H9 (cell line): ENCODE data around the gene CACNA2D3. TPM values are rescaled to one million over a fixed set of nuclear protein-coding genes. Genes with fewer than 3 reads are reported as not detected.

ENCODE experiments used
- DNase-seq: peaks from one replicate; pipeline ENCODE4 v3.0.0-alpha.2; 2017
- H2AFZ ChIP-seq: one replicate; pipeline ENCODE4 v1.6.1; 2013; ENCODE audit warnings: mild to moderate bottlenecking, low read length, control low read depth, moderate library complexity
- H2AK5ac ChIP-seq: 2 replicates; pipeline ENCODE4 v1.6.1; 2013; ENCODE audit warnings: low read length, control low read depth, mixed read lengths; ENCODE audit not compliant: insufficient read length
- H2BK120ac ChIP-seq: one replicate; pipeline ENCODE4 v1.6.1; 2013; ENCODE audit warnings: low read depth, mild to moderate bottlenecking, low read length, control low read depth, inconsistent platforms; ENCODE audit not compliant: poor library complexity, severe bottlenecking
- H2BK12ac ChIP-seq: 2 replicates; pipeline ENCODE4 v1.6.1; 2013; ENCODE audit warnings: low read length, control low read depth, mixed read lengths, low read depth; ENCODE audit not compliant: insufficient read length
- H2BK15ac ChIP-seq: 2 replicates; pipeline ENCODE4 v1.6.1; 2013; ENCODE audit warnings: low read depth, low read length, control low read depth
- H2BK20ac ChIP-seq: one replicate; pipeline ENCODE4 v1.6.1; 2013; ENCODE audit warnings: low read depth, mild to moderate bottlenecking, low read length, control low read depth, inconsistent platforms; ENCODE audit not compliant: poor library complexity, severe bottlenecking
- H2BK5ac ChIP-seq: 2 replicates; pipeline ENCODE4 v1.6.1; 2013; ENCODE audit warnings: low read length, control low read depth, mixed read lengths; ENCODE audit not compliant: insufficient read length
- H3K14ac ChIP-seq: 2 replicates; pipeline ENCODE4 v1.6.1; 2013; ENCODE audit warnings: low read length, control low read depth; ENCODE audit not compliant: insufficient read depth
- H3K18ac ChIP-seq: 2 replicates; pipeline ENCODE4 v1.6.1; 2013; ENCODE audit warnings: low read depth, mild to moderate bottlenecking, mixed read lengths, low read length, control low read depth; ENCODE audit not compliant: insufficient read length
- H3K23ac ChIP-seq: 2 replicates; pipeline ENCODE4 v1.6.1; 2013; ENCODE audit warnings: low read length, control low read depth, mixed read lengths, low read depth; ENCODE audit not compliant: insufficient read length
- H3K23me2 ChIP-seq: 2 replicates; pipeline ENCODE4 v1.6.1; 2013; ENCODE audit warnings: low read depth, mild to moderate bottlenecking, mixed read lengths, low read length, control low read depth; ENCODE audit not compliant: insufficient read length, poor library complexity, severe bottlenecking
- H3K27ac ChIP-seq: 2 replicates; pipeline ENCODE4 v1.5.1; 2013; ENCODE audit warnings: low read length, control low read depth, mixed read lengths, low read depth; ENCODE audit not compliant: insufficient read length
- H3K27me3 ChIP-seq: 2 replicates; pipeline ENCODE4 v1.6.1; 2013; ENCODE audit warnings: low read length, control low read depth, inconsistent platforms; ENCODE audit not compliant: insufficient read depth
- H3K4ac ChIP-seq: 2 replicates; pipeline ENCODE4 v1.6.1; 2013; ENCODE audit warnings: low read depth, mild to moderate bottlenecking, control low read depth, inconsistent platforms, low read length, moderate library complexity
- H3K4me1 ChIP-seq: 2 replicates; pipeline ENCODE4 v1.6.1; 2013; ENCODE audit warnings: low read length, control low read depth, inconsistent platforms; ENCODE audit not compliant: insufficient read depth
- H3K4me2 ChIP-seq: 2 replicates; pipeline ENCODE4 v1.6.1; 2013; ENCODE audit warnings: low read length, control low read depth, mixed read lengths; ENCODE audit not compliant: insufficient read length, insufficient read depth
- H3K56ac ChIP-seq: 2 replicates; pipeline ENCODE4 v1.6.1; 2013; ENCODE audit warnings: low read depth, mild to moderate bottlenecking, mixed read lengths, low read length, control low read depth; ENCODE audit not compliant: insufficient read length
- H3K79me1 ChIP-seq: 2 replicates; pipeline ENCODE4 v1.6.1; 2013; ENCODE audit warnings: low read depth, mild to moderate bottlenecking, moderate library complexity, low read length, control low read depth, inconsistent platforms; ENCODE audit not compliant: insufficient read depth, poor library complexity, severe bottlenecking
- H3K79me2 ChIP-seq: 2 replicates; pipeline ENCODE4 v1.6.1; 2013; ENCODE audit warnings: low read length, control low read depth, inconsistent platforms; ENCODE audit not compliant: insufficient read depth
- H3K9ac ChIP-seq: 2 replicates; pipeline ENCODE4 v1.6.1; 2013; ENCODE audit warnings: low read length, control low read depth, mixed read lengths; ENCODE audit not compliant: insufficient read length; ENCODE audit errors: extremely low read depth
- H3K9me3 ChIP-seq: one replicate; pipeline ENCODE4 v1.6.1; 2013; ENCODE audit warnings: low read depth, low read length, inconsistent platforms; ENCODE audit not compliant: control insufficient read depth
- H3T11ph ChIP-seq: one replicate; pipeline ENCODE4 v1.6.1; 2013; ENCODE audit warnings: mild to moderate bottlenecking, low read length, control low read depth, inconsistent platforms
- H4K20me1 ChIP-seq: one replicate; pipeline ENCODE4 v1.6.1; 2013; ENCODE audit not compliant: control insufficient read depth, insufficient read length, insufficient read depth
- H4K5ac ChIP-seq: 2 replicates; pipeline ENCODE4 v1.6.1; 2013; ENCODE audit warnings: low read depth, mild to moderate bottlenecking, mixed read lengths, low read length, control low read depth; ENCODE audit not compliant: insufficient read length
- H4K8ac ChIP-seq: replicated peaks from 2 replicates; pipeline ENCODE4 v1.6.1; 2013; ENCODE audit warnings: low read length, control low read depth, mixed read lengths, low read depth; ENCODE audit not compliant: insufficient read length
- H4K91ac ChIP-seq: 2 replicates; pipeline ENCODE4 v1.6.1; 2013; ENCODE audit warnings: low read depth, mild to moderate bottlenecking, moderate library complexity, mixed read lengths, low read length, control low read depth; ENCODE audit not compliant: insufficient read length
- H3K27ac Mint-ChIP-seq, 3 experiments: 2 replicates in 2 of 3; 3 replicates in 1 of 3; pipeline ENCODE4 v1.8.0; 2020 to 2021; ENCODE audit warnings: mixed read lengths in 3 of 3, mild to moderate bottlenecking in 1 of 3, moderate library complexity in 1 of 3
- H3K27me3 Mint-ChIP-seq: 2 replicates; pipeline ENCODE4 v1.8.0; 2021; ENCODE audit warnings: low read depth, mild to moderate bottlenecking, moderate library complexity, mixed read lengths
- H3K36me3 Mint-ChIP-seq, 3 experiments: 2 replicates in 2 of 3; 3 replicates in 1 of 3; pipeline ENCODE4 v1.8.0; 2020 to 2021; ENCODE audit warnings: low read depth in 3 of 3, mixed read lengths in 3 of 3; ENCODE audit not compliant: insufficient read depth in 1 of 3
- H3K4me1 Mint-ChIP-seq, 2 experiments: 2 replicates each; pipeline ENCODE4 v1.8.0; 2020; ENCODE audit warnings: mixed read lengths in 2 of 2
- H3K4me3 Mint-ChIP-seq, 2 experiments: 2 replicates in 1 of 2; 3 replicates in 1 of 2; pipeline ENCODE4 v1.8.0; 2020 to 2021; ENCODE audit warnings: mild to moderate bottlenecking in 2 of 2, mixed read lengths in 2 of 2, moderate library complexity in 1 of 2
- H3K9me3 Mint-ChIP-seq, 2 experiments: 2 replicates in 1 of 2; 3 replicates in 1 of 2; pipeline ENCODE4 v1.8.0; 2020; ENCODE audit warnings: mild to moderate bottlenecking in 2 of 2, mixed read lengths in 2 of 2, moderate library complexity in 1 of 2
- CTCF ChIP-seq: fragments of 200-600 bp; sonication (generic); conservative IDR thresholded peaks from 3 replicates; pipeline ENCODE4 v1.8.0; 2021; ENCODE audit warnings: antibody characterized with exemption, mild to moderate bottlenecking
- WGBS: extraction: QIAGEN DNeasy Blood & Tissue Kit; methylation state at CpG from one replicate; pipeline ENCODE4 v1.1.7; 2013; ENCODE audit warnings: missing lambda C conversion rate, low lambda C conversion rate, mixed read lengths; ENCODE audit not compliant: insufficient read length; ENCODE audit errors: extremely low coverage; 5-methylcytosine and 5-hydroxymethylcytosine counted together
- total RNA-seq: library from RNA; stranded (reverse); gene quantifications from 2 replicates; pipeline ENCODE4 v1.2.1, GENCODE V29; 2021

CACNA2D3 gene
- total RNA-seq, 1 experiment from 2014 or later = 3.2 TPM

GRCh38 chr3:54940971-54941370 is 818.6 kb downstream of the CACNA2D3 start:
- Mint-ChIP-seq H3K4me3 (no peak overlapping the region), H3K9me3 (no peaks in the 10 kb centered on the region), H3K27ac (no peak overlapping the region), H3K36me3 (no peaks in the 10 kb centered on the region), H3K4me1 (peaks cover 16 to 21% of the 10 kb centered on the region in 2 experiments), H3K27me3 (no peaks in the 10 kb centered on the region)
- Histone ChIP-seq H3K23me2 (no peaks in the 10 kb centered on the region), H3K14ac (no peak overlapping the region), H3K4me2 (no peak overlapping the region), H2BK5ac (no peak overlapping the region), H2BK20ac (no peak overlapping the region), H4K20me1 (no peaks in the 10 kb centered on the region), H3K23ac (no peak overlapping the region), H2BK12ac (no peak overlapping the region), H2AFZ (no peak overlapping the region), H4K5ac (no peak overlapping the region), H3T11ph (no peak overlapping the region), H3K56ac (no peak overlapping the region), H4K91ac (no peak overlapping the region), H2AK5ac (no peak overlapping the region), H3K79me1 (no peaks in the 10 kb centered on the region), H2BK15ac (no peak overlapping the region), H4K8ac (no peak overlapping the region), H3K79me2 (no peaks in the 10 kb centered on the region), H3K4ac (no peak overlapping the region), H3K9me3 (no peaks in the 10 kb centered on the region), H3K27ac (no peak overlapping the region), H3K9ac (no peak overlapping the region), H3K27me3 (no peaks in the 10 kb centered on the region), H2BK120ac (no peak overlapping the region), H3K18ac (no peak overlapping the region), H3K4me1 (no peaks in the 10 kb centered on the region; the same call in 1 of the 2 replicates)
- TF ChIP-seq CTCF = no peak
- DNase-seq = no peak
- no CpG with 5 or more reads among the region's 2 CpGs for WGBS
